Kidney (tissue), 14 donors: Measurements from ENCODE around the gene SMTNL2. TPM values are rescaled to one million over a fixed set of nuclear protein-coding genes. Genes with fewer than 3 reads are reported as not detected.

ENCODE experiments used
- DNase-seq, 5 donors: peaks; one replicate each; pipeline ENCODE4 v3.0.0-alpha.2; 2013 to 2020
- FAIRE-seq: peaks from 2 replicates; lab custom pipeline; 2012; peaks lifted over from hg19 to GRCh38; lab: Jason Lieb, UNC
- H3K27ac ChIP-seq, 2 donors: one replicate each; pipeline ENCODE4 v1.7.0; 2013; ENCODE audit warnings: low read depth in 2 of 2, low read length in 2 of 2, inconsistent platforms in 1 of 2
- H3K27me3 ChIP-seq: one replicate; pipeline ENCODE4 v1.7.1; 2013; ENCODE audit warnings: low read length, inconsistent platforms; ENCODE audit not compliant: control insufficient read depth, insufficient read depth
- H3K36me3 ChIP-seq, 3 donors: one replicate each; pipeline versions ENCODE4 v1.7.0 to v1.7.1; 2013; ENCODE audit warnings: low read length in 3 of 3, control low read depth in 1 of 3, inconsistent platforms in 1 of 3; ENCODE audit not compliant: insufficient read depth in 3 of 3, control insufficient read depth in 2 of 3
- H3K4me1 ChIP-seq, 3 donors: one replicate each; pipeline versions ENCODE4 v1.7.0 to v1.7.1; 2013; ENCODE audit warnings: low read length in 3 of 3, inconsistent platforms in 1 of 3, low read depth in 1 of 3; ENCODE audit not compliant: control insufficient read depth in 2 of 3, insufficient read depth in 2 of 3
- H3K4me3 ChIP-seq, 3 donors: one replicate each; pipeline versions ENCODE4 v1.7.0 to v1.8.1; 2013; ENCODE audit warnings: low read length in 3 of 3, control low read depth in 1 of 3, inconsistent platforms in 1 of 3
- H3K9ac ChIP-seq, 3 donors: one replicate each; pipeline versions ENCODE4 v1.7.0 to v1.7.1; 2013; ENCODE audit warnings: low read length in 3 of 3, control low read depth in 1 of 3, inconsistent platforms in 1 of 3
- H3K9me3 ChIP-seq, 3 donors: one replicate each; pipeline versions ENCODE4 v1.7.0 to v1.7.1; 2013; ENCODE audit warnings: low read length in 3 of 3, control low read depth in 1 of 3, inconsistent platforms in 1 of 3; ENCODE audit not compliant: control insufficient read depth in 2 of 3, insufficient read depth in 1 of 3
- intact Hi-C: fragments of 100-400 bp; cut with DNase I; formaldehyde crosslinking; loops from one replicate; pipeline ENCODE4 v1.11.1; 2022
- polyA plus RNA-seq: library from polyadenylated mRNA; stranded (reverse); fragments of 350-450 nt; fragmentation: Illumina TruSeq; extraction: RNeasy Lipid Tissue Mini Kit (QIAGEN cat#74804); gene quantifications from one replicate; pipeline ENCODE4 v1.2.3, GENCODE V29; 2014; ENCODE audit warnings: low read depth, low replicate concordance; ENCODE audit not compliant: insufficient read depth
- total RNA-seq: library from RNA; stranded (reverse); fragmentation: NEBNext Ultra II Directional; extraction: Animal tissue kit (Norgen Biotek cat#: 25700); gene quantifications from one replicate; pipeline ENCODE4 v1.2.1, GENCODE V29; 2021
- TF ChIP-seq, protein P1 (sequence below): IDR thresholded peaks from 3 replicates; pipeline ENCODE4 v1.5.1; 2012; ENCODE audit warnings: mild to moderate bottlenecking, moderate library complexity, borderline replicate concordance; ENCODE audit not compliant: insufficient read depth; ENCODE audit errors: extremely low read depth
- donor health status: control.
- donor health status: control.
- donor health status: control.
- donor health status: control.
- donor health status: control.
- donor health status: DM: yes; HTN: yes; CAD: no.
- donor health status: Normal renal cell carcinoma (clear cell type).

SMTNL2 gene
- total and polyA plus RNA-seq, 2 donors from 2014 or later = 25.6 to 58.1 TPM

DNA sequence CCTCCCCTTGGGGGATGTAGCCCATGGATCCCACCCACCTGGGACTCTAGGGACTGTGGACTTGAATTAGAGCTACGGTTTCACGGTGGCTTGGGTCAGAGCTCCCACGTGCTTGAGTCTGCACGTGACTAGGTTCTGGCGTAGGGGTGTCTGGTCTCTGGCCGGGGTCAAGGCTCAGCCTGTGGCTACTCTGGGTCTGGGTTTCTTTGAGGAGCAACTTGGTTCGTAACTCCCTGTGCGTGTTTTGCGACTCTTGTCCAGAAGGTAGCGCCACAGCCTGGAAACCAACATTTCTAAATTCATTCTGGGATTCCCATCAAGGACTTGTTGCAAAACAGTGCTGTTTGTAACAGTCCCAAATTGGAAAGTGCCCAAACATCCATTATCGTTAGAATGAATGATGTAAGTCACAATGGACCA is 23.5 kb upstream of the SMTNL2 start:
- Histone ChIP-seq H3K4me1 (peaks cover 4 to 25% (median 21%) of the 10 kb centered on the region in 3 donors), H3K9ac (peak overlapping the region in 1 of 3 donors; percentile 82), H3K9me3 (no peaks in the 10 kb centered on the region), H3K27me3 (no peaks in the 10 kb centered on the region), H3K27ac (peak overlapping the region; percentile 78 to 86), H3K36me3 (no peaks in the 10 kb centered on the region), H3K4me3 (peak overlapping the region in 1 of 3 donors; percentile 58)
- TF ChIP-seq, protein P1, sequence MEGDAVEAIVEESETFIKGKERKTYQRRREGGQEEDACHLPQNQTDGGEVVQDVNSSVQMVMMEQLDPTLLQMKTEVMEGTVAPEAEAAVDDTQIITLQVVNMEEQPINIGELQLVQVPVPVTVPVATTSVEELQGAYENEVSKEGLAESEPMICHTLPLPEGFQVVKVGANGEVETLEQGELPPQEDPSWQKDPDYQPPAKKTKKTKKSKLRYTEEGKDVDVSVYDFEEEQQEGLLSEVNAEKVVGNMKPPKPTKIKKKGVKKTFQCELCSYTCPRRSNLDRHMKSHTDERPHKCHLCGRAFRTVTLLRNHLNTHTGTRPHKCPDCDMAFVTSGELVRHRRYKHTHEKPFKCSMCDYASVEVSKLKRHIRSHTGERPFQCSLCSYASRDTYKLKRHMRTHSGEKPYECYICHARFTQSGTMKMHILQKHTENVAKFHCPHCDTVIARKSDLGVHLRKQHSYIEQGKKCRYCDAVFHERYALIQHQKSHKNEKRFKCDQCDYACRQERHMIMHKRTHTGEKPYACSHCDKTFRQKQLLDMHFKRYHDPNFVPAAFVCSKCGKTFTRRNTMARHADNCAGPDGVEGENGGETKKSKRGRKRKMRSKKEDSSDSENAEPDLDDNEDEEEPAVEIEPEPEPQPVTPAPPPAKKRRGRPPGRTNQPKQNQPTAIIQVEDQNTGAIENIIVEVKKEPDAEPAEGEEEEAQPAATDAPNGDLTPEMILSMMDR = peak; percentile 18
- no peak for FAIRE-seq
- peak in 2 of 5 donors; percentile 41 to 53 for DNase-seq
- intact Hi-C loops = loop anchor here (10.0 kb wide), 1 partner anchor 64 kb away; no protein-coding TSS in a partner anchor

DNA sequence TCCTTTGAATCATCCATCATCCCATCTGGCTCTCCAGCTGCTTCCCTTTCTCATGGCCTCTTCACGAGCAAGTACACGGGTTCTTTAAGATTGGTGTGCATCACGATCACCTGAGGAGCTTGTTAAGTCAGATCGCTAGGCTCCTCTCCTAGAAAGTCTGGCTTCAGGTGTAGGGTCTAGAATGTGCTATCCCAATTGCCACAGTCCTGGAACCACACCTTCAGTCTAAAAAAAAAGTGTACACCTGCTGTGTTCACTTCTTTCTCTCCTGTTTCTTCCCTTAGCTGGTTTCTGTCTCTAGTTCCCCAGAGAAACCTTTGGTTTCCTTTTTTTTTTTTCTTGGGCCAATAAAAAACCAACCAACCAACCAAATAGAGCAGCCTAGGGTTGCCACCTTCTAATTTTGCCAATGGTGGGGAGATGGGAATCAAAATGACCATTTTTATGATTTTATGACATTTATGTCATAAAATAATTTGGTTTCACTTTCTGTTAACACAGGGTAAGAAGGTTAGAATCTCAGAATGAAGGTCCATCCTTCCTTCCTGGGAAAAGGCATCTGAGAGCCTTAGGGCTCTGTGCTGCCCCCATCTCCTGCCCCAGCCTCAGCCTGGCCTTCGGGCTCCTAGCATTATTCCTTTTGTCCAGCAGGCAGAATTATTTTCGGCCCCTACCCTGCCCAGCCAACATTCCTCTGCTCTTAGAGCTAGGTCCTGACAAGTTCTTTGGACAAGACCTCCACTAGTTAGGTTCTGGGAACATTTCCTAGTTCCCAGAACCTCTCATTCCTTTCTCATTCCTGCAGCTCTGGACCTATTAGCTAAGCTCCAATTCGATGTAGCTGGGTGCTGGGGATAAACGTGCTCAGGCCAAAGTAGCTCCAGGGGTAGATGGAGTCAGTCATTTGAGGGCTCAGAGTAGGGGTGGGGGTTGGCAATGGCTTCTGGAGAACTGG is 22.0 kb upstream of the SMTNL2 start:
- intact Hi-C loops = loop anchor here (10.0 kb wide), 1 partner anchor 63 kb away; no protein-coding TSS in a partner anchor
- Histone ChIP-seq H3K36me3 (no peaks in the 10 kb centered on the region), H3K27ac (peak overlapping the region; percentile 5 to 32), H3K4me1 (peaks cover 0 to 21% (median 17%) of the 10 kb centered on the region in 3 donors), H3K4me3 (peak overlapping the region in 1 of 3 donors; percentile 16), H3K27me3 (no peaks in the 10 kb centered on the region), H3K9ac (no peak overlapping the region), H3K9me3 (no peaks in the 10 kb centered on the region)
- no peak for FAIRE-seq
- peak in 1 of 5 donors; percentile 35 for DNase-seq
- TF ChIP-seq, protein P1 = peak; percentile 3

DNA sequence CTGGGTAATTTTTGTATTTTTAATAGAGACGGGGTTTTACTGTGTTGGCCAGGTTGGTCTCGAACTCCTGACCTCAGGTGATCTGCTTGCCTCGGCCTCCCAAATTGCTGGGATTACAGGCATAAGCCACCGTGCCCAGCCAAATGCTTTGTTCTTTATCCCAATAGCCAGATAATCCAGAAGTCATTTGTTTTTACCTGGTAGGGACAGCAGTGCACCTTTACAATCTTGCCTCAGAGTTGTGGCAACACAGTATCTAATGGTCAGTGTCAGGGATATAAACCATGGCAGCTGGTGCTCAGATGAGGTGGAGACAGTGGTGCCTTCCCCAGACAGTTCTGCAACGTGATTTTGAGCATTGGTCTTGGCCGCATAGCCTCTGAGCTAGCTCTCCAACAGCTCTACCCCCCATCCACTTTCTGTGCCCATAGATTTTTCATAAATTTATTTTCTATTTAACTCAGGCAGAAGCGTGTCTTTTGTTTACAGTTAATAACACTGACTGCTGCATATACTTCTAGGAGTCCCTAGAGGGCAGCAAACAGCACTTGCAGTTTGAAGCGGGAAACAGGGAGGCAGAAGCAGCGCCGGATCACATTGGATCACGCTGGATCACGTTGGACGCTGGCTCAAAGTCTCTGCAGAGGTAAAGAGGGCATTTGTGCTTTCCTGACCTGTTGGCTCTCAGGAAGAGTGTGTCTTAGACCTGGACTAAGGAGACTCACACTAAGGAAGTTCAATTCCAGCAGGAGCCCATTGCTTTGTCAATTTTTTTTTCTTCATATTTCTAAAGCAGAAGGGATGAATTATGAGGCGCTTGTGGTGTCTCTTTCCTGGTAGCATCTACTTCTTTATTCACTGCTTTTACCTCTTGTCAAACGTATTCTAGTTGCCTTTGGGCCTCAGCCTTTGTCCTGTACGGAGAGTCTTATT is 18.9 kb upstream of the SMTNL2 start:
- Histone ChIP-seq H3K9ac (no peak overlapping the region), H3K27me3 (no peaks in the 10 kb centered on the region), H3K4me3 (no peak overlapping the region), H3K9me3 (no peaks in the 10 kb centered on the region), H3K36me3 (no peaks in the 10 kb centered on the region), H3K4me1 (peaks cover 0 to 16% (median 5%) of the 10 kb centered on the region in 3 donors), H3K27ac (no peak overlapping the region)
- intact Hi-C loops = loop anchor here (10.0 kb wide), 1 partner anchor 59 kb away; no protein-coding TSS in a partner anchor
- FAIRE-seq = peak; percentile 38
- TF ChIP-seq, protein P1 = peak; percentile 86
- peak; percentile 72 to 93 (median 73) for DNase-seq
